Body of pancreas (tissue), 4 donors: Measurements from ENCODE around the gene LDLRAD4.

Experiments
- POLR2A ChIP-seq, 3 donors: fragments of 450-650 bp; IDR thresholded peaks; one replicate each; pipeline ENCODE4 v1.6.1; 2016; ENCODE audit warnings: antibody characterized with exemption in 3 of 3, mild to moderate bottlenecking in 2 of 3
- TF ChIP-seq, protein P1 (sequence below), 7 experiments: fragments of 450-650 bp in 4 of 7; fragments of 200-600 bp in 3 of 7; sonication (generic) in 3 of 7; IDR thresholded peaks; one replicate each; pipeline ENCODE4 v1.5.1; 2016 to 2019; ENCODE audit warnings: antibody characterized with exemption in 7 of 7

DNA sequence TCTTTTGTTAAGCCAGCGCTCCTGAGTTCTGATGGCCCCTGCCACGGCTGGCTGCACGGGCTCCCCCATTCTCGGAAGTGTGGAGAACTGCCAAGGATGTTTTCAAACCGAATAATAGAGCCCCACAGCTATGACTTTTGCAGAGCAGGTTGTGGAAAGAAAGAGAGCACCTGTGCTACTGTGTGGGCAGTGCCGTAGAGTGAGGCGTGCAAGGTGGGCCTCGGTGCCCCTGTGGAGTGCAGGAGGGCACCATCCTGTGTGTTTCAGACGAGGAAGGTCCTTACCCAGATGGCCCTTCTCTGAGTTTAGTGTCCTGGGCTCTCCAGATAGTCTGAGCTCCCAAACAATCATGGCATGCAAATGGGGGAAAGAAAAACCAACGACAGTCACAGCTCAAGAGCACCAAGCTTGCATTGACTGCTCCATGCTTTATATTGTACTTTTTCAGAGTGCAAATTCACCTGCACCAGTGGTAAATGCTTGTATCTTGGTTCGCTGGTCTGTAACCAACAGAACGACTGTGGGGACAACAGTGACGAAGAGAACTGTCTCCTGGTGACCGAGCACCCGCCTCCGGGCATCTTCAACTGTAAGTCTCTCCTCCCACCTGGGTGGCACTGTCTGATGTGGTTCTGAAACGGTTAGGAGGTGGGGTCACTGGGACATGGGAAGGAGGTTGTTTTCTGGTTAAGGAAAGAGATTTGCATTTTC lies 219.4 kb downstream of the LDLRAD4 start:
- TF ChIP-seq, protein P1, sequence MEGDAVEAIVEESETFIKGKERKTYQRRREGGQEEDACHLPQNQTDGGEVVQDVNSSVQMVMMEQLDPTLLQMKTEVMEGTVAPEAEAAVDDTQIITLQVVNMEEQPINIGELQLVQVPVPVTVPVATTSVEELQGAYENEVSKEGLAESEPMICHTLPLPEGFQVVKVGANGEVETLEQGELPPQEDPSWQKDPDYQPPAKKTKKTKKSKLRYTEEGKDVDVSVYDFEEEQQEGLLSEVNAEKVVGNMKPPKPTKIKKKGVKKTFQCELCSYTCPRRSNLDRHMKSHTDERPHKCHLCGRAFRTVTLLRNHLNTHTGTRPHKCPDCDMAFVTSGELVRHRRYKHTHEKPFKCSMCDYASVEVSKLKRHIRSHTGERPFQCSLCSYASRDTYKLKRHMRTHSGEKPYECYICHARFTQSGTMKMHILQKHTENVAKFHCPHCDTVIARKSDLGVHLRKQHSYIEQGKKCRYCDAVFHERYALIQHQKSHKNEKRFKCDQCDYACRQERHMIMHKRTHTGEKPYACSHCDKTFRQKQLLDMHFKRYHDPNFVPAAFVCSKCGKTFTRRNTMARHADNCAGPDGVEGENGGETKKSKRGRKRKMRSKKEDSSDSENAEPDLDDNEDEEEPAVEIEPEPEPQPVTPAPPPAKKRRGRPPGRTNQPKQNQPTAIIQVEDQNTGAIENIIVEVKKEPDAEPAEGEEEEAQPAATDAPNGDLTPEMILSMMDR (IDR thresholded peaks at IDR 0.05), result no peak
- TF ChIP-seq POLR2A (IDR thresholded peaks at IDR 0.05), result no peak
